AG08396 (cell line): ENCODE results near the gene EPHB3.

Experiments used
- DNase-seq: peaks from one replicate; pipeline ENCODE4 v3.0.0; 2012; ENCODE audit warnings: low spot score, mixed read lengths

Gene EPHB3

GRCh38 chr3:184581331-184581855 lies 19.8 kb downstream of the EPHB3 start:
- no peak for DNase-seq

- DNase-seq, result no peak
These were observed 21.3 kb downstream of the EPHB3 start for GRCh38 chr3:184582646-184583577.

GRCh38 chr3:184583578-184584451 lies 22.2 kb downstream of the EPHB3 start:
- DNase-seq, result no peak

GRCh38 chr3:184584464-184584891 lies 22.9 kb downstream of the EPHB3 start:
- DNase-seq, result no peak

GRCh38 chr3:184585545-184585944 lies 24.0 kb downstream of the EPHB3 start:
- DNase-seq, result no peak

GRCh38 chr3:184586851-184587250 lies 25.3 kb downstream of the EPHB3 start:
- no peak for DNase-seq

GRCh38 chr3:184588776-184589175 lies 27.2 kb downstream of the EPHB3 start:
- no peak for DNase-seq

GRCh38 chr3:184590795-184591194 lies 29.2 kb downstream of the EPHB3 start:
- DNase-seq, result no peak

GRCh38 chr3:184591789-184592188 lies 30.2 kb downstream of the EPHB3 start:
- DNase-seq, result no peak

- no peak for DNase-seq
These were observed 31.0 kb downstream of the EPHB3 start for GRCh38 chr3:184592371-184593219.

- no peak for DNase-seq
These were observed 31.8 kb downstream of the EPHB3 start for GRCh38 chr3:184593220-184593927.

- DNase-seq, result no peak
These were observed 32.3 kb downstream of the EPHB3 start for GRCh38 chr3:184593928-184594303.

GRCh38 chr3:184594371-184595001 lies 32.9 kb downstream of the EPHB3 start:
- no peak for DNase-seq

GRCh38 chr3:184595726-184596125 lies 34.1 kb downstream of the EPHB3 start:
- DNase-seq, result no peak

GRCh38 chr3:184596233-184596632 lies 34.6 kb downstream of the EPHB3 start:
- DNase-seq, result no peak

- DNase-seq, result no peak
These were observed 35.4 kb downstream of the EPHB3 start for GRCh38 chr3:184596886-184597575.

- no peak for DNase-seq
These were observed 36.4 kb downstream of the EPHB3 start for GRCh38 chr3:184597829-184598573.

- DNase-seq, result no peak
These were observed 37.0 kb downstream of the EPHB3 start for GRCh38 chr3:184598574-184598927.

GRCh38 chr3:184599143-184599542 lies 37.6 kb downstream of the EPHB3 start:
- no peak for DNase-seq
